ENCODE measurements around the gene PRSS2.

The PRSS2 gene

DNA sequence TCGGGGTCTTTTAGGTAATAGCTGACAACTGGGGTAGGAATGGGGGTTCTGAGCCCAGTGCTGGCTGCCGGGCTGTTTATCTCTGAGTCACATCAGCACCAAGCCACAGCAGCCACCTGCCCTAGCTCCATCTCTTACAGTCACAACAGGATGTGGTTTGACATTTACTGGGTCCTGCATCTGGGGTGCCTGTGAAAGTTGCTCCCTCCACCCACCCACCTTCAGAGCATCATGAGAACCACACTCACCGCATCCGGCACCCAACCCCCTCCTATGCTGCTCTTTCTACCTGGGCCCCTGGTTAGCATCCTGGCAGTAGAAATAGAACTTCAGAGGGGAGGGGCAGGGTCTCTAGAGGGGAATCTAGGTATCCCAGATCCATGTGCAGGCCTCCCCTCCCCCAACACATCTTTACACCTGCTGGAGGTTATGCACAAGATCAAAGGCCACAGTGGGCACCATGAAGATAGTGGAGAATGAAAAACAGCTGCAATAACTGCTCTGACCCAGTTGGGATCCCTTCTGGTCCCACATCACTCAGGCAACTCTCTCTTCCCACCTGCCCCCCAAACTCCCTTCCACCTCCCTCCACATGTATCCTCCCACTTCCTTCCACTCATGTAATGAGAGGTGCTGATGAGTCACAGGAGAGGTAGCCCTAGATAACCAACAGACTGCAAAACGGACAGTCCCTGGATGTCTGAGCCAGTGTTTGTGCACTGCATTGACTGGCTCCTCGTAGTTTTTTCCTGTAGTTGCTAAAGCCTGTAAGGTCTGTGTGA lies 38.2 kb downstream of the PRSS2 start:
- no peak for DNase-seq
- H3K27me3 ChIP-seq = no peaks in the 10 kb centered on the region
- no peaks in the 10 kb centered on the region for H3K36me3 ChIP-seq
- no peaks in the 10 kb centered on the region for H3K4me1 ChIP-seq
- no peaks in the 10 kb centered on the region for H3K9me3 ChIP-seq
- no peak overlapping the region for H3K4me3 ChIP-seq (ENCODE audit: low read depth, low read length)
- TF ChIP-seq, protein P1, sequence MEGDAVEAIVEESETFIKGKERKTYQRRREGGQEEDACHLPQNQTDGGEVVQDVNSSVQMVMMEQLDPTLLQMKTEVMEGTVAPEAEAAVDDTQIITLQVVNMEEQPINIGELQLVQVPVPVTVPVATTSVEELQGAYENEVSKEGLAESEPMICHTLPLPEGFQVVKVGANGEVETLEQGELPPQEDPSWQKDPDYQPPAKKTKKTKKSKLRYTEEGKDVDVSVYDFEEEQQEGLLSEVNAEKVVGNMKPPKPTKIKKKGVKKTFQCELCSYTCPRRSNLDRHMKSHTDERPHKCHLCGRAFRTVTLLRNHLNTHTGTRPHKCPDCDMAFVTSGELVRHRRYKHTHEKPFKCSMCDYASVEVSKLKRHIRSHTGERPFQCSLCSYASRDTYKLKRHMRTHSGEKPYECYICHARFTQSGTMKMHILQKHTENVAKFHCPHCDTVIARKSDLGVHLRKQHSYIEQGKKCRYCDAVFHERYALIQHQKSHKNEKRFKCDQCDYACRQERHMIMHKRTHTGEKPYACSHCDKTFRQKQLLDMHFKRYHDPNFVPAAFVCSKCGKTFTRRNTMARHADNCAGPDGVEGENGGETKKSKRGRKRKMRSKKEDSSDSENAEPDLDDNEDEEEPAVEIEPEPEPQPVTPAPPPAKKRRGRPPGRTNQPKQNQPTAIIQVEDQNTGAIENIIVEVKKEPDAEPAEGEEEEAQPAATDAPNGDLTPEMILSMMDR (IDR thresholded peaks at IDR 0.05; ENCODE audit: low read depth, low read length) = no peak

- TF ChIP-seq, protein P1 (IDR thresholded peaks at IDR 0.05; ENCODE audit: low read depth, low read length) = no peak
- no peaks in the 10 kb centered on the region for H3K36me3 ChIP-seq
- no peaks in the 10 kb centered on the region for H3K27me3 ChIP-seq
- no peak for DNase-seq
- H3K4me1 ChIP-seq = no peaks in the 10 kb centered on the region
- no peak overlapping the region for H3K4me3 ChIP-seq (ENCODE audit: low read depth, low read length)
- H3K9me3 ChIP-seq = no peaks in the 10 kb centered on the region
These were observed 38.9 kb downstream of the PRSS2 start for GRCh38 chr7:142809671-142810070.

GRCh38 chr7:142811154-142811737 lies 40.5 kb downstream of the PRSS2 start:
- no peaks in the 10 kb centered on the region for H3K4me1 ChIP-seq
- H3K36me3 ChIP-seq = no peaks in the 10 kb centered on the region
- DNase-seq = no peak
- H3K4me3 ChIP-seq (ENCODE audit: low read depth, low read length) = no peak overlapping the region
- H3K27me3 ChIP-seq = no peaks in the 10 kb centered on the region
- TF ChIP-seq, protein P1 (IDR thresholded peaks at IDR 0.05; ENCODE audit: low read depth, low read length) = peak; percentile 56
- no peaks in the 10 kb centered on the region for H3K9me3 ChIP-seq

- no peak overlapping the region for H3K4me3 ChIP-seq (ENCODE audit: low read depth, low read length)
- H3K36me3 ChIP-seq = no peaks in the 10 kb centered on the region
- H3K9me3 ChIP-seq = no peaks in the 10 kb centered on the region
- no peak for DNase-seq
- no peaks in the 10 kb centered on the region for H3K4me1 ChIP-seq
- TF ChIP-seq, protein P1 (IDR thresholded peaks at IDR 0.05; ENCODE audit: low read depth, low read length) = no peak
- H3K27me3 ChIP-seq = no peaks in the 10 kb centered on the region
These were observed 41.9 kb downstream of the PRSS2 start for GRCh38 chr7:142812437-142813215.

DNA sequence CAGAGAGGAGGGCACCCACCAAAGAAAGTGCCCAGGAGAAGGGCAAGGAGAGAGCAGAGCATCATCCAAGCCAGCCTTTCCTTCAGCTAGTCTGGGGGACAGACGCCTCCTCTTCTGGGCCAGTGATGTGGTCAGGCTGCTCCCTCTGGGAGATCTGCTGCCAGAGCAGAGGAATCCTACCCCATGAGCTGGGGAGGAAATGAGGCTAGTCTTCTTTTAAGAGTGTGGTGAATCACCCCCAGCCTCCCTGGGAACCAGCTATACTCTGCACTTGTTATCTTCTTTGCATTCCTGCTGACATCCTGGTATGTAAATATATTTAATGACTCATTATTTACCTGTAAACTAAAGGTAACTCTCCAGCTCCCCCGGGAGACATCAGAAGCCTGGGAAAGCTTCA lies 42.5 kb downstream of the PRSS2 start:
- no peaks in the 10 kb centered on the region for H3K4me1 ChIP-seq
- no peaks in the 10 kb centered on the region for H3K27me3 ChIP-seq
- H3K4me3 ChIP-seq (ENCODE audit: low read depth, low read length) = no peak overlapping the region
- H3K9me3 ChIP-seq = no peaks in the 10 kb centered on the region
- TF ChIP-seq, protein P1 (IDR thresholded peaks at IDR 0.05; ENCODE audit: low read depth, low read length) = no peak
- DNase-seq = no peak
- no peaks in the 10 kb centered on the region for H3K36me3 ChIP-seq
